ENCODE measurements around the gene GPR35. TPM values are rescaled to one million over a fixed set of nuclear protein-coding genes. Genes with fewer than 3 reads are reported as not detected.

Gene GPR35
- total and polyA plus RNA-seq, 2 of the 13 experiments (the other 11 are each of a cell fraction or from before 2014, with no cell fraction given), result 27.1 to 44.2 TPM

- H3K36me3 ChIP-seq (replicated peaks in 1 of 2; ENCODE audit: control insufficient read depth in 1 of 2, insufficient read depth in 2 of 2, low read length in 2 of 2), result no peaks in the 10 kb centered on the region
- H3K9ac ChIP-seq (ENCODE audit: insufficient read depth, low read depth, low read length), result no peak overlapping the region
- WGBS (ENCODE audit: low lambda C conversion rate), result 12% methylated on average over 10 of the region's 13 CpGs
- no peak overlapping the region for H3K4me2 ChIP-seq (ENCODE audit: low read depth, low read length)
- H3K4me1 ChIP-seq (ENCODE audit: insufficient read depth, low read length), result no peaks in the 10 kb centered on the region
- no peak for DNase-seq (ENCODE audit: low spot score)
- CTCF ChIA-PET (ENCODE audit: low intra/inter-chr PET ratio, low total read pairs), result no interaction called here
- no peaks in the 10 kb centered on the region for H3K79me2 ChIP-seq (ENCODE audit: insufficient read depth, low read length)
- no peak for TF ChIP-seq ZNF329 (CRISPR knock-in tag; IDR thresholded peaks at IDR 0.05; ENCODE audit: low read depth)
- no peak for TF ChIP-seq ZNF136 (CRISPR knock-in tag; IDR thresholded peaks at IDR 0.05; ENCODE audit: low read depth)
- TF ChIP-seq ZNF263 (CRISPR knock-in tag; IDR thresholded peaks at IDR 0.05), result no peak
- TF ChIP-seq ZNF160 (CRISPR knock-in tag; IDR thresholded peaks at IDR 0.05), result no peak
- TF ChIP-seq ZNF501 (CRISPR knock-in tag; IDR thresholded peaks at IDR 0.05), result no peak
- TF ChIP-seq FOSL1 (CRISPR knock-in tag; IDR thresholded peaks at IDR 0.05; ENCODE audit: borderline replicate concordance), result no peak
- TF ChIP-seq ZBTB25 (CRISPR knock-in tag; IDR thresholded peaks at IDR 0.05), result no peak
- ATAC-seq, result no peak
- BruUV-seq (replicated peaks), result no TSS peak
- H3K4me3 ChIP-seq (replicated peaks in 1 of 3; ENCODE audit: insufficient read depth in 1 of 3, low read depth in 2 of 3, low read length in 3 of 3), result no peak overlapping the region
- H4K20me1 ChIP-seq (ENCODE audit: insufficient read depth, low read length), result no peaks in the 10 kb centered on the region; the same call in 1 of the 2 replicates
- FAIRE-seq, result no peak
- intact Hi-C loops (cut with micrococcal nuclease; ENCODE audit: unreplicated experiment) (loop anchor here (10.0 kb wide), 1 partner anchor 128 kb away; no protein-coding TSS in a partner anchor), in situ Hi-C loops (cut with HindIII; ENCODE audit: extremely low pct_ligation_motif_present, low pct_unique_long_range_greater_than_20kb) (no loop called here)
- no peak overlapping the region for H2AFZ ChIP-seq (ENCODE audit: low read length)
- no peaks in the 10 kb centered on the region for H3K9me3 ChIP-seq (ENCODE audit: low read length)
- no peak overlapping the region for H3K27ac ChIP-seq (ENCODE audit: extremely low read length, insufficient read depth, low read length)
- H3K27me3 ChIP-seq (ENCODE audit: control insufficient read depth in 1 of 2, insufficient read depth in 2 of 2, low read length in 2 of 2), result peaks cover 44 to 82% of the 10 kb centered on the region in 2 experiments
- POLR2A ChIA-PET, result no interaction called here
Observed at GRCh38 chr2:240643093-240643810, 18.0 kb downstream of the GPR35 start.

- ChIA-PET POLR2A (no interaction called here), CTCF (ENCODE audit: low intra/inter-chr PET ratio, low total read pairs) (no interaction called here)
- in situ Hi-C loops (cut with HindIII; ENCODE audit: extremely low pct_ligation_motif_present, low pct_unique_long_range_greater_than_20kb), result no loop called here
Observed at GRCh38 chr2:240643811-240644150, 18.5 kb downstream of the GPR35 start.

More at GRCh38 chr2:240643811-240644150, 18.5 kb downstream of the GPR35 start:
- no peak for TF ChIP-seq TFDP1 (CRISPR knock-in tag; IDR thresholded peaks at IDR 0.05; ENCODE audit: borderline replicate concordance)
- no peak for TF ChIP-seq ZNF512 (CRISPR knock-in tag; IDR thresholded peaks at IDR 0.05)
- no peak for TF ChIP-seq STAT6 (CRISPR knock-in tag; IDR thresholded peaks at IDR 0.05; ENCODE audit: borderline replicate concordance)
- TF ChIP-seq XBP1 (CRISPR knock-in tag; IDR thresholded peaks at IDR 0.05), result no peak
- H3K9ac ChIP-seq (ENCODE audit: insufficient read depth, low read depth, low read length), result no peak overlapping the region
- BruUV-seq (replicated peaks), result no TSS peak
- WGBS (ENCODE audit: low lambda C conversion rate), result 21% methylated on average over 13 of the region's 15 CpGs
- H3K4me2 ChIP-seq (ENCODE audit: low read depth, low read length), result no peak overlapping the region
- no peak for DNase-seq (ENCODE audit: low spot score)
- intact Hi-C loops (cut with micrococcal nuclease; ENCODE audit: unreplicated experiment), result loop anchor here (10.0 kb wide), 1 partner anchor 129 kb away; no protein-coding TSS in a partner anchor
- no peak overlapping the region for H2AFZ ChIP-seq (ENCODE audit: low read length)
- H3K36me3 ChIP-seq (replicated peaks in 1 of 2; ENCODE audit: control insufficient read depth in 1 of 2, insufficient read depth in 2 of 2, low read length in 2 of 2), result no peaks in the 10 kb centered on the region
- ATAC-seq, result no peak
- H3K4me3 ChIP-seq (replicated peaks in 1 of 3; ENCODE audit: insufficient read depth in 1 of 3, low read depth in 2 of 3, low read length in 3 of 3), result no peak overlapping the region
- no peaks in the 10 kb centered on the region for H3K9me3 ChIP-seq (ENCODE audit: low read length)
- H3K79me2 ChIP-seq (ENCODE audit: insufficient read depth, low read length), result no peaks in the 10 kb centered on the region
- H3K4me1 ChIP-seq (ENCODE audit: insufficient read depth, low read length), result no peaks in the 10 kb centered on the region
- H4K20me1 ChIP-seq (ENCODE audit: insufficient read depth, low read length), result no peaks in the 10 kb centered on the region; the same call in 1 of the 2 replicates
- FAIRE-seq, result no peak
- H3K27me3 ChIP-seq (ENCODE audit: control insufficient read depth in 1 of 2, insufficient read depth in 2 of 2, low read length in 2 of 2), result peaks cover 44 to 82% of the 10 kb centered on the region in 2 experiments
- H3K27ac ChIP-seq (ENCODE audit: extremely low read length, insufficient read depth, low read length), result no peak overlapping the region
